HG02973 (cell line): Measurements from ENCODE around the gene ZNF140.

Experiments used
- ATAC-seq: cut with Tn5 transposase; IDR thresholded peaks from one replicate; pipeline ENCODE4 v1.9.1; 2021; ENCODE audit warnings: moderate library complexity; ENCODE audit not compliant: unreplicated experiment

Gene ZNF140

DNA sequence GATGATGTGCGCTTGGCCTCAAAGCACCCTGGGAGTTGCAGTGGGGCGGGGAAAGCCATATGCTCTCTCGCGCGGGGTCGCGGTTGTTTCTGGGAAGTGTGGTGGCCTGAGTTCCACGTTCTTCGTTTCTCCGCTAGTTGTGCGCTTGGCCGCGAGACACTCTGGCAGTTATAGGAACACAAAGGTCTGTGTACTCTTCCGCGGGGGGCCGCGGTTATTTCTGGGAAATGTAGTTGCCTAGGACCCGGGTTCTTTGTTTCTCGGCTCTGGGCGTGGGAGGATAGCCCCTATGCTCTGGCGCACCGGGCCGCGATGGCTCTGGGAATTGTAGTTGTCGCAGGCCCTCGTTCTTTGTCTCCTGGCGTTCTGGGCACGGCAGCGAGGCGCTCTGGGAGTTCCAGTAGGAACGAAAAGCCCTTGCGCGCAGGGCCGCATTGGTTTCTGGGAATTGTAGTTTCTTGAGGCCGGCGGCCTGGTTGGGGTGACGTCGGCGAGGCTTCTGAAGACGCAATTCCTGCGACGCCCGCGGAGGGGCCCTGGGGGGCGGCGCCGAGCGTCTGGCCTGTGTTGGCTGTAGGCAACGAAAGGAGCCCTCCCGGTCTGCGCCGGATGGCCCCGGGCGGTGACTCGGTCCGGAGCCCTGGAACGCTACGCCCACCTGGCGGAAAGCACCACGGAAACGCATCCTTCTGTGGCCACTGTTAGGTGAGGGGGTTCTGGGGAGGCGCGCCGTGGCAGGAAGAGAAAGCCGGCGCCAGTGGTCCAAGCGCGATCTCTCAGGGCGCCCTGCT lies at the start of gene ZNF140:
TSS of gene ZNF140 (plus strand) at position 556 of the 791 bp plus-strand sequence. CDS start 398 bp downstream, outside the sequence.
- ATAC-seq = peak; percentile 64

DNA sequence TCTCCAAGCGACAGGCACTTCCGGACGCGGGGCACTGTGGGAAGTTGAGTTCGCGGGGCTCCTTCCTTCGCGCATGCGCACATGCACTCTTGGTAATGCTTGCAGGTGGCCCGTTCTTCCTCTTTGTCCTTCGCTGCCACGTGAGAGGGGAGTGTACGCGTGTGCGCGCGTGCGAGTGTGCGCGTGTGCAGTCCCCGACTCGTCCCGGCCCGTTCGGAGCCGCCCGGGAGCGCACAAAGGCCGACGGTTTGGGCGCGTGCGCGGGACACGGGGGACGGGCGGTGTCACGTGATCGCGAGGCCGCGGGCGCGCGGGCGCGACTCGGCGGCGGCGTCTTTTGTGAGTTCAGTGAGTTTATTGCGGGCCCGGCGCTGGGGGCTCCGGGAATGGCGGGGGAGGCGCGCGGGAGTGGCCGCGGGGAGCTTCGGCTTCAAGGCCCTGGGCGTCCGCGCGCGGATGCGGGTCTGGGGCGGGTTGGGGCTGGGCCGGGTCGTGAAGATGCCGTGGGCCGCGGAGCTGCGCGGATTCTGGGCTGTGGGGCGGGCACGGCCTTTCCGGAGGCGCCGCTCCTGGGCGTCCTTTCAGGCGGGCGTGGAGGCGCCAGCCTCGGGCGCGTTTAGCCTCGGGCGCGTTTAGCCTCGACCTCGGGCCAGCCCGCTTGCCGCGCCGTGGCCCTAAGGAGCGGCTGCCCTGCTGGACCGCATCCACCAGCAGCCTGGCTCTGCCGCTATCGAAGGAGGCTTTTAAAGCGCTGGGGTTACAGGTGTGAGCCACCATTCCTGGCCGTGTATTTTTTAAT lies 43.3 kb upstream of the ZNF140 start, which contains the start of gene ZNF84:
TSS of gene ZNF84 (plus strand) at position 303 of the 799 bp plus-strand sequence. CDS start 3,959 bp downstream, outside the sequence.
- ATAC-seq = peak; percentile 92

GRCh38 chr12:133038118-133038709 lies 42.5 kb upstream of the ZNF140 start:
- no peak for ATAC-seq

DNA sequence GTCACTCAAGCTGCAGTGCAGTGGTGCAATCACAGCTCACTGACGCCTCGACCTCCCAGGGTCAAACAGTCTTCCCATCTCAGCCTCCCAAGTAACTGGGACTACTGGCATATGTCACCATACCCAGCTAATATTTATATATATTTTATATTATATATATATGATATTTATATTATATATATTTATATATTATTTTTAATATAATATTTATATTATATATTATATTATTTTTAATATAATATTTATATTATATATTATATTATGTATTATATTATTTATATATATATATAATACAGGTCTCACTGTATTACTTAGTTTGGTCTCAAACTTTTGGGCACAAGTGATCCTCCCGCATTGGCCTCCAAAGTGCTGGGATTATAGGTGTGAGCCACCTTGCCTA lies 34.0 kb upstream of the ZNF140 start:
- ATAC-seq = no peak

DNA sequence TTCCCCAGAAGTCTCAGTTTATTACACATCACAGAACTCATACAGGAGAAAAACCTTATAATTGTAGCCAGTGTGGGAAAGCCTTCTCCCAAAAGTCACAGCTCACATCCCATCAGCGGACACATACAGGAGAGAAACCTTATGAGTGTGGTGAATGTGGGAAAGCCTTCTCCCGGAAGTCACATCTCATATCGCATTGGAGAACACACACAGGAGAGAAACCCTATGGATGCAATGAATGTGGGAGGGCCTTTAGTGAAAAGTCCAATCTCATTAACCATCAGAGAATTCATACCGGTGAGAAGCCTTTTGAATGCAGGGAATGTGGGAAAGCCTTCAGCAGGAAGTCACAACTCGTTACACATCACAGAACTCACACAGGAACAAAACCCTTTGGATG lies 23.3 kb upstream of the ZNF140 start:
- ATAC-seq = no peak

- ATAC-seq = no peak
These were observed 22.3 kb upstream of the ZNF140 start for GRCh38 chr12:133058203-133059113.

DNA sequence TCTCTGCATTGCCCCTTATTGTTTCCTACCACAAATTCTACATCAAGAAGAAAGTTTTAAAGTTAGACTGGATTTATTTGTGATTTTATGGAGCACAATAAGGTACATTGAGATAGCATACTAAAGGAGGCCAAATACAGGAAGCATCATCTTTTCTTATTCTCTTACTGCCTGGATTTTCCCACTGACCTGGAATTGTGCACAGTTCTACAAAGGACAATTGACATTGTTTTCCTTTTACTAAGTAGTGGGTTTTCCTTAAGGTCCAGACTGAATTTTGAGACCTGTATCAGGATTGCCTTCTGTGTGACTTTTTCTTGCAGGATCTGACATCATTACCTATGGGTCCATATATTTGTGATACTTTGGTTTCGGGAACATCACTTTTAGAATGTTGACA lies 18.8 kb upstream of the ZNF140 start:
- no peak for ATAC-seq

DNA sequence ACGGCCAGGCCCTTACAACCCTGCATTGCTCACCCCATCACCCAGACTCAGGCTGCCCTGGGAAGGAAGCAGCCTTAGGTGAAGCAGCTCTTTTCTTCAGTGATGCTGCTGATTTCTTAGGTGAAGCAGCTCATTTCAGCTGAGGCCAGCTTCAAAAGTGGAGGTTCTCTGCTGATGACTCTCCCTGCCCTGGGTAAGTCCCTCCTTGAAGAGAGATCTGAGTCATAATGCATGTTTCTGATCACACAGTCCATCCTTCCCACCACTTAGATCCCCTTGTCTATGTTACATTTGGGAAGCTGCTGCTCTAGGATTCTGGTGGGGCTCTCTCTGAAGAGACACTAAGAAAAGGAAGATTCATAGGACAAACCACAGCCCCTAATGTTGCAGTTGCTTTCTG lies 17.2 kb upstream of the ZNF140 start:
- ATAC-seq = no peak

GRCh38 chr12:133073836-133074235 lies 6.9 kb upstream of the ZNF140 start:
- ATAC-seq = no peak

- ATAC-seq = peak; percentile 74
These were observed 726 bp upstream of the ZNF140 start for GRCh38 chr12:133080026-133080367.

DNA sequence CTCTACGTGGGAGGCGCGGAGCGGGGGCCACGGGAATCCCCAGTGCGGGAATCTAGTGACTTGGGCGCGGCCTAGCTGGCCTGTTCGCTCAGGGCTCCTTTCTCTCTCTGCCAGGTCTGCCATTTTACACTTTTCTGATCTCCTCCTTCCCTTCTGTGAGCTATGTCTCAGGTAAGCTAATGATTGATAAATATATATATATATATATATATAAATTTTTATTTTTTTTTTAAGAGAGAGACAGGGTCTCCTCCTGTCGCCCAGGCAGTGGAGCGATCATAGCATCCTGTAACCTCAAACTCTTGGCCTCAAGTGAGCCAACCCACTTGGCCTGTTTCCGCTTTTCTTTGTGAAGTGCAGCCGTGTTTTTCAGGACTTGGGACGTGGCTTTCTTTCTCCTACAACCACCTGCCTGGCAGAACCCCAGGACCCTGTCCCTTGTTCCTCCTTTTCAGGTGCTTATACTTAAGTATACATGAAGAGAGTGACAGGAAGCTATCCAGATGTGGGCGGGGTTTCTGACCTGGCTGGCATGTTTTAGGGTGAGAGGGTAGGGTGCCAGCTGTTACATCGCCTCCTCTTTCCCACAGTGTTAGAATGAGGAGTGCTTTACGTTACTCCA lies 547 bp downstream of the ZNF140 start:
- ATAC-seq = no peak

DNA sequence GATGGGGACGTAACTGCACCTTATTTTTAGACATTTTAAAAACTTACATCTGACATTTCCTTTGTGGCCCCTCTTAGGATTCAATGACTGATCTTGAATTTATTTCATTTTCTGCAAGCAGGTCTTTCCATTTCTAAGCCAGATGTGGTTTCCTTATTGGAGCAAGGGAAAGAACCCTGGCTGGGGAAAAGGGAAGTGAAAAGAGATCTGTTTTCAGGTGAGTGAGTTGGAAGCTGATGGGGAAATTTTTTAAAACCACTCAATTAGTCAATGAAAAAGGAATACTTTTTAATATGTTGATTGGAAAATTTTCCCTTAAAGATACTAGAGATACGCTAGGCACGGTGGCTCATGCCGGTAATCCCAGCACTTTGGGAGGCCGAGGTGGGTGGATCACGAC lies 2.6 kb downstream of the ZNF140 start:
- no peak for ATAC-seq

DNA sequence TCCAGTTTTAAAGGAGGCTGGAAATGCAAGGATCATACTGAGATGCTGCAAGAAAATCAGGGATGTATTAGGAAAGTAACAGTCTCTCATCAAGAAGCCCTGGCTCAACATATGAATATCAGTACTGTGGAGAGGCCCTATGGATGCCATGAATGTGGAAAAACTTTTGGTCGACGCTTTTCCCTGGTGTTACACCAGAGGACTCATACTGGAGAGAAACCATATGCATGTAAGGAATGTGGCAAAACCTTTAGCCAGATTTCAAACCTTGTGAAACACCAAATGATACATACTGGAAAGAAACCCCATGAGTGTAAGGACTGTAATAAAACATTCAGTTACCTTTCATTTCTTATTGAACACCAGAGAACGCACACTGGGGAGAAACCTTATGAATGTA lies 24.9 kb downstream of the ZNF140 start:
- ATAC-seq = no peak

DNA sequence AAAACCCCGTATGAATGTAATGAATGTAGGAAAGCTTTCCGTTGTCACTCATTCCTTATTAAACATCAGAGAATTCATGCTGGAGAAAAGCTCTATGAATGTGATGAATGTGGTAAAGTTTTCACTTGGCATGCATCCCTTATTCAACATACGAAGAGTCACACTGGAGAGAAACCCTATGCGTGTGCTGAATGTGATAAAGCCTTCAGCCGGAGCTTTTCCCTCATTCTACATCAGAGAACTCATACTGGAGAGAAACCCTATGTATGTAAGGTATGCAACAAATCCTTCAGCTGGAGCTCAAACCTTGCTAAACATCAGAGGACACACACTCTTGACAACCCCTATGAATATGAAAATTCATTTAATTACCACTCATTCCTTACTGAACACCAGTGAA lies 25.5 kb downstream of the ZNF140 start:
- no peak for ATAC-seq

DNA sequence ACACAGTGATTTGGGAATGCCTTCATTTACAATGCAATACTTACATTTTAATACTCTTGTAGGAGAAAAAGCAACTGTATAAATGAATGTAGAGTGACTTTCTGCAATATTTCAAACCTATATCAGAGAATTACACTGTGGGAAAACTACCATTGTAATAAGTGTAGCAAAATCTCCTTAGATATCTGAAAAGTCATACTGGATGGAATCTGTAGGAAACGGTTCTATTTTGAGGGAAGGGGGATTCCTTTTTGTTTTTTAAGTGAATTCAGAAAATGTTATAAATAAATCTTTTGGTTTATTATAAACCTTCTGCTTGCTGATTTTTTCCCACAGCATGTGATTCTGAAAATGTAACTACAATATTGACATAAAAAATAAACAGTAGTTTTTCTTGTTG lies 26.4 kb downstream of the ZNF140 start:
- no peak for ATAC-seq

GRCh38 chr12:133108150-133108549 lies 27.4 kb downstream of the ZNF140 start:
- no peak for ATAC-seq

DNA sequence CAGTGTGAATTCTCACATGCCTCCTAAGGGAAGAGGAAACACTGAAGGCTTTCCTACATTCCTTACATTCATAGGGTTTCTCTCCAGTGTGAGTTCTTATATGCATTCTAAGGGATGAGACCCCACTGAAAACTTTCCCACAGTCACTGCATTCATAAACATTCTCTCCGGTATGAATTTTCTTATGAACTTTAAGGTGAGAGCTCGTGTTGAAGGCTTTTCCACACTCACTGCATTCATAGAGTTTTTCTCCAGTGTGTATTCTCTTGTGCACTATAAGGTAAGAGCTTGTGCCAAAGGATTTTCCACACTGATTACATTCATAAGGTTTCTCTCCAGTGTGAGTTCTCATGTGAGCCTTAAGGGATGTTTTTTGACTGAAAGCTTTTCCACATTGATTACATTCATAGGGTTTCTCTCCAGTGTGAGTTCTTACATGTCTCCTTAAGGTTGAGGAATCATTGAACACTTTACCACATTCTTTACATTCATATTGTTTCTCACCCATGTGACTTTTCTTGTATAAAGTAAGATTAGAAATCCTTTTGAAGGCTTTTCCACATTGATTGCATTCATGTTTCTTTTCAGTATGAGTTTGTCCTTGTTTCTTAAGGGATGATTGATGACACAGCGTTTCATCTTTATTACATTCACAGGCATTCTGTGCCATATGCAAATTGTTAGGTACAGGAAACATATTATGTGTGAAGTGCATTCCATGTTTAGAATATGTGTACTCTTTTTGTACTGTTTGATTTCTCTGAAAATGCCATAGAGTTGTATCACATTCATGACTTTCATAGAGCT lies 39.9 kb downstream of the ZNF140 start:
- ATAC-seq = no peak

DNA sequence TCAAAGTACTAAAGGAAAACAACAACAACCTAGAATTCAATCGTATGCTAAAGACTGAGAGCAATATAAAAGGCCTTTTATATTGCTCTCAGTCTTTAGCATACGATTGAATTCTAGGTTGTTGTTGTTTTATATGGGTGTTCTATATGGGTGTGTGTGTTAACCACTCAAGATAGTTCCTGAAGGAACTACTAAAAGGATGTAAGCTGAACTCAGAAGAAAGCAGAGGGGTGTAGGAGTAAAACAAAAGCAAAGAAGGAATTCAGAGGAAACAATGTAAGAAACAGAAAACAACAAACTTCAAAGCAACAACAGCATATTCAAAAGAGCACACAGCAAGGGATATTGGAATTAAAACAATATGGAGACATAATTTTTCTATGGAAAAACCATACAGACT lies 44.0 kb downstream of the ZNF140 start:
- no peak for ATAC-seq

GRCh38 chr12:133129368-133130037 lies 48.8 kb downstream of the ZNF140 start:
- peak; percentile 5 for ATAC-seq
